ENCODE measurements around the gene THPO.

The THPO gene

GRCh38 chr3:184372911-184373310 is 5.1 kb downstream of the THPO start:
- Histone ChIP-seq H3K36me3 (replicated peaks; ENCODE audit: insufficient read depth, low read length) (peaks cover 8% of the 10 kb centered on the region; the same call in 1 of the 2 replicates), H3F3A (ENCODE audit: insufficient read depth, low read length) (0 out of 2 replicates have a peak, but pooled peaks cover 7% of the 10 kb centered on the region), H3K9me2 (replicated peaks; ENCODE audit: insufficient read depth, low read length) (no peaks in the 10 kb centered on the region), H3K27me3 (replicated peaks; ENCODE audit: insufficient read depth, low read length) (peaks cover 35% of the 10 kb centered on the region), H3K4me3 (ENCODE audit: low read length) (no peak overlapping the region), H3K9me3 (replicated peaks; ENCODE audit: insufficient read depth, low read length) (no peaks in the 10 kb centered on the region), H3K79me2 (ENCODE audit: low read length) (no peaks in the 10 kb centered on the region), H3K4me1 (ENCODE audit: low read length) (no peaks in the 10 kb centered on the region), H2AFZ (ENCODE audit: low read length) (no peak overlapping the region), H3K27ac (ENCODE audit: low read length) (no peak overlapping the region), H3K9ac (ENCODE audit: low read length) (no peak overlapping the region), H3K4me2 (ENCODE audit: low read depth, low read length) (no peak overlapping the region), H4K20me1 (ENCODE audit: insufficient read depth, low read length) (no peaks in the 10 kb centered on the region)
- DNase-seq = no peak
- TF ChIP-seq CTCF (IDR thresholded peaks at IDR 0.05; ENCODE audit: low read length) (no peak), EZH2phosphoT487 (IDR thresholded peaks at IDR 0.05; ENCODE audit: low read length) (no peak)

- H3K4me2 ChIP-seq (ENCODE audit: low read depth, low read length) = no peak overlapping the region
- TF ChIP-seq CTCF (IDR thresholded peaks at IDR 0.05; ENCODE audit: low read length) = no peak
- TF ChIP-seq EZH2 (optimal IDR thresholded peaks at IDR 0.05; ENCODE audit: low read depth, low read length) = no peak
- no peak for TF ChIP-seq EZH2phosphoT487 (IDR thresholded peaks at IDR 0.05; ENCODE audit: low read length)
- H3K27ac ChIP-seq (ENCODE audit: low read length) = no peak overlapping the region
- DNase-seq = no peak
- no peak overlapping the region for H3K4me3 ChIP-seq (ENCODE audit: low read length)
- H3K9me3 ChIP-seq (replicated peaks; ENCODE audit: insufficient read depth, low read length) = no peaks in the 10 kb centered on the region
- peaks cover 11% of the 10 kb centered on the region; the same call in 1 of the 2 replicates for H3K36me3 ChIP-seq (replicated peaks; ENCODE audit: insufficient read depth, low read length)
- H3K4me1 ChIP-seq (ENCODE audit: low read length) = no peaks in the 10 kb centered on the region
- no peaks in the 10 kb centered on the region for H3K79me2 ChIP-seq (ENCODE audit: low read length)
- H3K27me3 ChIP-seq (replicated peaks; ENCODE audit: insufficient read depth, low read length) = peaks cover 29% of the 10 kb centered on the region
- no peak overlapping the region for H3K9ac ChIP-seq (ENCODE audit: low read length)
- no peaks in the 10 kb centered on the region for H3K9me2 ChIP-seq (replicated peaks; ENCODE audit: insufficient read depth, low read length)
- H3F3A ChIP-seq (ENCODE audit: insufficient read depth, low read length) = 0 out of 2 replicates have a peak, but pooled peaks cover 7% of the 10 kb centered on the region
- no peak overlapping the region for H2AFZ ChIP-seq (ENCODE audit: low read length)
- H4K20me1 ChIP-seq (ENCODE audit: insufficient read depth, low read length) = no peaks in the 10 kb centered on the region
Measured at GRCh38 chr3:184372296-184372821, 5.6 kb downstream of the THPO start.

- 0 out of 2 replicates have a peak, but pooled peaks cover 3% of the 10 kb centered on the region for H3K79me2 ChIP-seq (ENCODE audit: low read length)
- no peak overlapping the region for H3K4me3 ChIP-seq (ENCODE audit: low read length)
- DNase-seq = peak; percentile 90
- H3K27me3 ChIP-seq (replicated peaks; ENCODE audit: insufficient read depth, low read length) = peaks cover 22% of the 10 kb centered on the region
- no peak overlapping the region for H2AFZ ChIP-seq (ENCODE audit: low read length)
- no peak overlapping the region for H3K9ac ChIP-seq (ENCODE audit: low read length)
- H3K9me2 ChIP-seq (replicated peaks; ENCODE audit: insufficient read depth, low read length) = no peaks in the 10 kb centered on the region
- no peaks in the 10 kb centered on the region for H3K9me3 ChIP-seq (replicated peaks; ENCODE audit: insufficient read depth, low read length)
- no peak for TF ChIP-seq EZH2 (optimal IDR thresholded peaks at IDR 0.05; ENCODE audit: low read depth, low read length)
- peak; percentile 99 for TF ChIP-seq CTCF (IDR thresholded peaks at IDR 0.05; ENCODE audit: low read length)
- TF ChIP-seq EZH2phosphoT487 (IDR thresholded peaks at IDR 0.05; ENCODE audit: low read length) = no peak
- no peak overlapping the region for H3K27ac ChIP-seq (ENCODE audit: low read length)
- H3K4me1 ChIP-seq (ENCODE audit: low read length) = no peaks in the 10 kb centered on the region
- no peak overlapping the region for H3K4me2 ChIP-seq (ENCODE audit: low read depth, low read length)
- H3F3A ChIP-seq (ENCODE audit: insufficient read depth, low read length) = 0 out of 2 replicates have a peak, but pooled peaks cover 7% of the 10 kb centered on the region
- no peaks in the 10 kb centered on the region for H4K20me1 ChIP-seq (ENCODE audit: insufficient read depth, low read length)
- peaks cover 11% of the 10 kb centered on the region; the same call in 1 of the 2 replicates for H3K36me3 ChIP-seq (replicated peaks; ENCODE audit: insufficient read depth, low read length)
Measured at GRCh38 chr3:184371570-184372018, 6.4 kb downstream of the THPO start.

Data from MM.1S (cell line).